K562 (cell line): Measurements from ENCODE around the gene BCKDK. TPM values are rescaled to one million over a fixed set of nuclear protein-coding genes. Genes with fewer than 3 reads are reported as not detected.

Experiments used
- CREB1 ChIP-seq, 2 experiments: sonication (generic) in 1 of 2; formaldehyde crosslinking in 1 of 2; IDR thresholded peaks; 2 replicates each; pipeline versions ENCODE4 v1.6.1 to v1.8.0; 2012 to 2022; ENCODE audit warnings: inconsistent platforms in 1 of 2, mild to moderate bottlenecking in 1 of 2, missing genetic modification reagents in 1 of 2, moderate library complexity in 1 of 2
- ETS2 ChIP-seq: IDR thresholded peaks from 2 replicates; pipeline ENCODE4 v1.6.1; 2016; ENCODE audit warnings: borderline replicate concordance, missing genetic modification characterization, mild to moderate bottlenecking, moderate library complexity, missing compliant biosample characterization; ENCODE audit not compliant: poor library complexity, severe bottlenecking
- MAX ChIP-seq: sonication (generic); formaldehyde crosslinking; IDR thresholded peaks from 2 replicates; pipeline ENCODE4 v1.9.0; 2022; ENCODE audit warnings: mild to moderate bottlenecking, missing genetic modification reagents
- MBD2 ChIP-seq: sonication (generic); IDR thresholded peaks from 2 replicates; pipeline ENCODE4 v1.6.1; 2016; ENCODE audit warnings: low read depth, borderline replicate concordance
- RBM14 ChIP-seq: fragments of 200-400 bp; formaldehyde crosslinking; IDR thresholded peaks from 2 replicates; pipeline ENCODE4 v1.6.1; 2018; ENCODE audit warnings: low read depth, mild to moderate bottlenecking, low read length, moderate library complexity, borderline replicate concordance; ENCODE audit not compliant: insufficient read depth
- SMARCE1 ChIP-seq: fragments of 450-650 bp; IDR thresholded peaks from 2 replicates; pipeline ENCODE4 v1.7.1; 2016; ENCODE audit warnings: mild to moderate bottlenecking
- TRIM25 ChIP-seq: fragments of 450-650 bp; IDR thresholded peaks from 2 replicates; pipeline ENCODE4 v1.7.0; 2016; ENCODE audit warnings: borderline replicate concordance
- YBX1 ChIP-seq: fragments of 450-650 bp; IDR thresholded peaks from 2 replicates; pipeline ENCODE4 v1.7.1; 2016; ENCODE audit warnings: mild to moderate bottlenecking
- ZNF174 ChIP-seq: fragments of 250-450 bp; sonication (Bioruptor Pico); IDR thresholded peaks from 2 replicates; pipeline ENCODE4 v1.4.0; 2020; ENCODE audit warnings: mild to moderate bottlenecking
- ZNF224 ChIP-seq: sonication (generic); formaldehyde crosslinking; IDR thresholded peaks from 2 replicates; pipeline ENCODE4 v1.8.0; 2022; ENCODE audit warnings: mild to moderate bottlenecking, missing genetic modification reagents
- ZNF75A ChIP-seq: fragments of 450-650 bp; formaldehyde crosslinking; IDR thresholded peaks from 2 replicates; pipeline ENCODE4 v1.4.0; 2020; ENCODE audit warnings: mild to moderate bottlenecking
- ZSCAN32 ChIP-seq: fragments of 450-650 bp; formaldehyde crosslinking; IDR thresholded peaks from 2 replicates; pipeline ENCODE4 v1.4.0; 2020; ENCODE audit warnings: mild to moderate bottlenecking, moderate library complexity
- polyA plus RNA-seq, 8 experiments: library from polyadenylated mRNA; depleted of rRNA in 4 of 8; stranded (reverse) in 5 of 8; unstranded in 3 of 8; fragments of >200 nt; fragmentation: Nextera tagmentation in 2 of 8; fragmentation: Illumina TruSeq in 1 of 8; extraction: Ambion mirVana in 2 of 8; extraction: Trizol in 1 of 8; gene quantifications; 2 replicates each; pipeline versions ENCODE4 v1.2.1 to v1.2.3, GENCODE V29; 2011 to 2014; ENCODE audit warnings: inconsistent platforms in 1 of 8, missing spikeins in 1 of 8
- total RNA-seq, 7 experiments: library from RNA; depleted of rRNA in 6 of 7; stranded (reverse); fragments of >200 nt in 6 of 7; fragmentation: Illumina TruSeq in 2 of 7; extraction: Trizol in 2 of 7; gene quantifications; 2 replicates each; pipeline versions ENCODE4 v1.2.1 to v1.2.3, GENCODE V29; 2011 to 2021; ENCODE audit warnings: low replicate concordance in 1 of 7

The BCKDK gene
- total and polyA plus RNA-seq, 9 of the 15 experiments (the other 6 are each of a cell fraction or from before 2014, with no cell fraction given) = 0.58 to 34.8 (median 13.1) TPM

DNA sequence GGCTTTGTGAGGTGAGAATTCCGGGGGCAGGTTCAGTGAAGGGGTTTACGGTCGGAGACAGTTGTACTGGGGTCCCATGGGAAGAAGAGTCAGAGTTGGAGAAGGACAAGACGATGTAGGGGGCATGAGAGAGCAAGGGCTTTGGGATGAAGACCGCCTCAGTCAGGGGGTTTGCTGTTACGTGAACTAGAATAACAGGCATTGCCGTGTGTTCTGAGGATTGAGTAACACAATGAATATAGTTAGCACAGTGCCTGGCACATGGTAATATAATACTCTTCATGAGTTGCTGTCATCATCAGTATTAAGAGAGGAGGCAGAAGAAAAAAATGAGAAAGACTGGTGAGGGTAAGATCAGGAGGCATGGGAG lies 33.4 kb upstream of the BCKDK start (continued):
- TF ChIP-seq MAX (CRISPR knock-in tag) (no peak), YBX1 (no peak), ZNF75A (no peak), CREB1 (IDR thresholded peaks at IDR 0.05) (no peak), CREB1 (CRISPR knock-in tag; IDR thresholded peaks at IDR 0.05) (no peak), ZNF174 (CRISPR knock-in tag) (no peak), RBM14 (no peak), ZNF224 (CRISPR knock-in tag) (0 out of 2 replicates have a peak, but pooled peaks have one; percentile 19), MBD2 (no peak), ETS2 (no peak), SMARCE1 (0 out of 2 replicates have a peak, but pooled peaks have one; percentile 21), TRIM25 (no peak), ZSCAN32 (CRISPR knock-in tag) (no peak)
